Forelimb muscle (tissue), 1 donor: ENCODE data around the gene USP15. TPM values are rescaled to one million over a fixed set of nuclear protein-coding genes. Genes with fewer than 3 reads are reported as not detected.
"Not testable (repeated sequence)": the region's sequence is repeated elsewhere in the genome, so short reads cannot be mapped to it uniquely, and the experiment has no call there.

Experiments
- DNase-seq: peaks from one replicate; pipeline ENCODE4 v3.0.0-alpha.2; 2013; ENCODE audit warnings: low read depth
- polyA plus RNA-seq: library from polyadenylated mRNA; unstranded; fragments of 120-200 nt; gene quantifications from one replicate; pipeline ENCODE4 v1.2.1, GENCODE V29; 2013; ENCODE audit not compliant: insufficient read length

USP15 gene
- polyA plus RNA-seq, 1 donor = 39.1 TPM

- no peak for DNase-seq
Observed at GRCh38 chr12:62448436-62448835, 188.2 kb downstream of the USP15 start.

GRCh38 chr12:62455429-62455828 is 195.2 kb downstream of the USP15 start:
- not testable (repeated sequence) for DNase-seq

GRCh38 chr12:62458626-62459025 is 198.4 kb downstream of the USP15 start:
- DNase-seq = no peak

GRCh38 chr12:62459976-62460375 is 199.8 kb downstream of the USP15 start:
- no peak for DNase-seq

- DNase-seq = not testable (repeated sequence)
Observed at GRCh38 chr12:62461171-62461837, 201.1 kb downstream of the USP15 start.

- not testable (repeated sequence) for DNase-seq
Observed at GRCh38 chr12:62463252-62463651, 203.0 kb downstream of the USP15 start.

Other genes starting within 250 kb of the USP15 start
- gene MON2, start 206.4 kb downstream of the USP15 start, polyA plus RNA-seq = 40.1 TPM